Transverse colon (tissue), 4 donors: ENCODE data around the gene RGL3. TPM values are rescaled to one million over a fixed set of nuclear protein-coding genes. Genes with fewer than 3 reads are reported as not detected.

Experiments used
- DNase-seq: peaks from one replicate; pipeline ENCODE4 v3.0.0-alpha.2; 2019
- H3K27ac ChIP-seq, 4 donors: fragments of 200-600 bp; sonication (generic); 2 replicates each; pipeline ENCODE4 v1.5.1; 2016 to 2018; ENCODE audit warnings: inconsistent platforms in 4 of 4
- H3K27me3 ChIP-seq: fragments of 200-600 bp; sonication (generic); 2 replicates; pipeline ENCODE4 v1.5.1; 2017; ENCODE audit warnings: inconsistent platforms
- H3K36me3 ChIP-seq, 4 donors: fragments of 200-600 bp; sonication (generic); 2 replicates each; pipeline ENCODE4 v1.5.1; 2017 to 2019; ENCODE audit warnings: inconsistent platforms in 4 of 4
- H3K4me1 ChIP-seq, 4 donors: fragments of 200-600 bp; sonication (generic); 2 replicates each; pipeline ENCODE4 v1.5.1; 2017 to 2020; ENCODE audit warnings: inconsistent platforms in 4 of 4
- H3K4me3 ChIP-seq, 4 donors: fragments of 200-600 bp; sonication (generic); 1 replicate in 1 of 4; 2 replicates in 3 of 4; pipeline versions ENCODE4 v1.5.1 to v1.6.1; 2017 to 2019; ENCODE audit warnings: inconsistent platforms in 4 of 4
- H3K9me3 ChIP-seq, 2 donors: fragments of 200-600 bp; sonication (generic); 2 replicates each; pipeline ENCODE4 v1.5.1; 2017 to 2019; ENCODE audit warnings: inconsistent platforms in 2 of 2
- CTCF ChIP-seq, 5 experiments: fragments of 200-600 bp in 3 of 5; fragments of 450-650 bp in 2 of 5; sonication (generic) in 3 of 5; IDR thresholded peaks; 1 replicate in 2 of 5; 2 replicates in 3 of 5; pipeline ENCODE4 v1.5.1; 2016 to 2017; ENCODE audit warnings: antibody characterized with exemption in 5 of 5, inconsistent platforms in 3 of 5, mild to moderate bottlenecking in 2 of 5, moderate library complexity in 1 of 5
- EP300 ChIP-seq: sonication (generic); formaldehyde crosslinking; IDR thresholded peaks from one replicate; pipeline ENCODE4 v1.6.1; 2017; ENCODE audit warnings: antibody characterized with exemption, low read depth
- POLR2A ChIP-seq: fragments of 450-650 bp; IDR thresholded peaks from one replicate; pipeline ENCODE4 v1.6.1; 2016; ENCODE audit warnings: antibody characterized with exemption, mild to moderate bottlenecking, moderate library complexity
- POLR2AphosphoS5 ChIP-seq, 3 donors: sonication (generic); formaldehyde crosslinking; IDR thresholded peaks; one replicate each; pipeline ENCODE4 v1.6.1; 2016; ENCODE audit warnings: antibody characterized with exemption in 3 of 3
- WGBS, 2 donors: methylation state at CpG; one replicate each; pipeline ENCODE4 v1.1.5; 2018; ENCODE audit warnings: low coverage in 1 of 2; 5-methylcytosine and 5-hydroxymethylcytosine counted together
- in situ Hi-C, 4 donors: fragments of 200-750 bp; cut with MboI; loops; one replicate each; pipeline versions ENCODE4 v1.15.0 to v1.15.1; 2017; ENCODE audit warnings: low sequenced_read_pairs in 3 of 4, low pct_ligation_motif_present in 1 of 4, low pct_unique_long_range_greater_than_20kb in 1 of 4
- intact Hi-C: fragments of 100-400 bp; cut with DNase I; formaldehyde crosslinking; loops from one replicate; pipeline ENCODE4 v1.15.1; 2023; ENCODE audit warnings: low total_unique reads
- total RNA-seq, 4 donors: library from RNA; depleted of rRNA; stranded (reverse); fragments of >200 nt; gene quantifications; one replicate each; pipeline ENCODE4 v1.1.0, GENCODE V29; 2016

RGL3 gene
- total RNA-seq, 4 donors from 2014 or later: 6.7 to 78.9 (median 28.1) TPM

GRCh38 chr19:11420429-11421370 is 1.6 kb upstream of the RGL3 start:
- no peaks in the 10 kb centered on the region for H3K9me3 ChIP-seq
- 7 to 8% methylated on average over 3 to 40 of the region's 46 CpGs for WGBS, 2 donors
- DNase-seq: no peak
- intact Hi-C loops (no loop called here), in situ Hi-C loops (no loop called here)
- H3K27me3 ChIP-seq: peaks cover 79% of the 10 kb centered on the region
- H3K27ac ChIP-seq: peak overlapping the region in 2 of 4 donors; percentile 1 to 8
- TF ChIP-seq POLR2AphosphoS5 (IDR thresholded peaks at IDR 0.05) (no peak), POLR2A (no peak), CTCF (IDR thresholded peaks at IDR 0.05) (no peak), EP300 (no peak)
- no peaks in the 10 kb centered on the region for H3K36me3 ChIP-seq
- H3K4me1 ChIP-seq: peaks cover 10 to 49% (median 29%) of the 10 kb centered on the region in 4 donors
- H3K4me3 ChIP-seq: peak overlapping the region in 2 of 4 donors; percentile 13 to 39

GRCh38 chr19:11418094-11418548 is 993 bp downstream of the RGL3 start:
- WGBS, 2 donors: 0 to 6% methylated on average over 6 to 13 of the region's 16 CpGs

GRCh38 chr19:11416346-11417052 is 2.6 kb downstream of the RGL3 start:
- WGBS, 2 donors: 78 to 92% methylated on average over 1 to 17 of the region's 17 CpGs
- Histone ChIP-seq H3K36me3 (no peaks in the 10 kb centered on the region), H3K27ac (no peak overlapping the region), H3K27me3 (peaks cover 51% of the 10 kb centered on the region), H3K4me3 (no peak overlapping the region), H3K9me3 (no peaks in the 10 kb centered on the region), H3K4me1 (peaks cover 4 to 31% (median 17%) of the 10 kb centered on the region in 4 donors)
- in situ Hi-C loops (no loop called here), intact Hi-C loops (no loop called here)
- TF ChIP-seq EP300: no peak
- no peak for TF ChIP-seq POLR2A
- TF ChIP-seq POLR2AphosphoS5 (IDR thresholded peaks at IDR 0.05): no peak
- DNase-seq: no peak

More at GRCh38 chr19:11418094-11418548, 993 bp downstream of the RGL3 start:
- Histone ChIP-seq H3K27ac (no peak overlapping the region), H3K4me3 (peak overlapping the region in 3 of 4 donors; percentile 36 to 50 (median 40)), H3K27me3 (peaks cover 67% of the 10 kb centered on the region), H3K9me3 (no peaks in the 10 kb centered on the region), H3K36me3 (no peaks in the 10 kb centered on the region), H3K4me1 (peaks cover 10 to 47% (median 29%) of the 10 kb centered on the region in 4 donors)
- in situ Hi-C loops (no loop called here), intact Hi-C loops (no loop called here)
- TF ChIP-seq EP300 (no peak), POLR2A (no peak), CTCF (IDR thresholded peaks at IDR 0.05) (no peak), POLR2AphosphoS5 (IDR thresholded peaks at IDR 0.05) (no peak)
- no peak for DNase-seq

GRCh38 chr19:11414544-11414943 is 4.6 kb downstream of the RGL3 start:
- peaks cover 0 to 14% (median 9%) of the 10 kb centered on the region in 4 donors for H3K4me1 ChIP-seq
- intact Hi-C loops (no loop called here), in situ Hi-C loops (no loop called here)
- no peak for TF ChIP-seq POLR2AphosphoS5 (IDR thresholded peaks at IDR 0.05)
- no peak for TF ChIP-seq CTCF (IDR thresholded peaks at IDR 0.05)
- TF ChIP-seq POLR2A: no peak
- TF ChIP-seq EP300: no peak
- peaks cover 31% of the 10 kb centered on the region for H3K27me3 ChIP-seq
- 78 to 93% methylated on average over 1 to 2 of the region's 2 CpGs for WGBS, 2 donors
- H3K4me3 ChIP-seq: no peak overlapping the region
- DNase-seq: no peak
- no peak overlapping the region for H3K27ac ChIP-seq
- no peaks in the 10 kb centered on the region for H3K9me3 ChIP-seq
- H3K36me3 ChIP-seq: no peaks in the 10 kb centered on the region
